HTERT RPE-1 (cell line): ENCODE measurements around the gene ANKFN1.
"Not testable (repeated sequence)": the region's sequence is repeated elsewhere in the genome, so short reads cannot be mapped to it uniquely, and the experiment has no call there.

Experiments
- in situ Hi-C: fragments of 300-500 bp; cut with MboI; formaldehyde crosslinking; loops from 4 replicates; pipeline ENCODE4 v1.14.3; 2020; ENCODE audit warnings: low sequenced_read_pairs

ANKFN1 gene

DNA sequence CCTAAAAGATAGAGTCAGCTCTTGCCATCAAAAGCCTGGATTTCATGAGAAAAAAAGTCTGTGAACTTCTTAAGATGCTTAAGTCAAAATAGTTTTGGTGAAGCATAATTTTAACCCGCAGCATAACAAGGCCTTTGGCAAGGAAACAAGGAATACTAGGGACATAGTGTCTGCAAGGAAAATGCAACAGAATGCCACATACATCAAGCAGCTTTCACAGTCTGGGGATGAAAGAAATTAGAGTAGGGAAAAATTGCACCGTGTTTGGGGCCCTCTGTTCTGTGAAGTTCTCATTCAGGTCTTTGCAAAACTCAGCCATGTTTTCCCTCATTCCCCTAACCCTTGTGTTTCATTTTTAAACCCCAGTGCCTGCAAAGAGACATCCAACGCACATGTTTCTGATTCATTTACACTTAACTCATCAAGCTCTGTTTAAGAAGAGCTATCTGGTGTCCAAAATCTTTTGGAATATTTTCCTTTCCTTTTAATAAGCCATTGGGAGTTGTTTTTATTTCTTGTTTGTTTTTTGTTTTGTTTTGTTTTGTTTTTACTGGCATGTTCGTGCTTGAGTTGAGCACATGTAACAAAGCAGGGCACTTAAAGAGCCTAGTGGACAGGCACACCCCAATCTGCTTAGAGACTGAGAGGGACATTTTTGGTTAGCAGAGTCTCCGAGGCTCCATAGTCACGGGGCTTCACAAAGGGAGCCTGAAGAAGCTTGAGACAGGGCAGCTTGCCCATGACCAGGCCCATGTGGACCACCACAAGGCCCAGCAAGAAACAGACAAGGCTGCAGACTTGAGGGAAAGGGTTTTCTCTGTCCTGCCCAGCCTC, 116.5 kb downstream of the ANKFN1 start:
- in situ Hi-C loops: no loop called here

- in situ Hi-C loops: no loop called here
Observed at GRCh38 chr17:56274491-56274890, 121.2 kb downstream of the ANKFN1 start.

- in situ Hi-C loops: no loop called here
Observed at GRCh38 chr17:56284482-56284881, 131.2 kb downstream of the ANKFN1 start.

DNA sequence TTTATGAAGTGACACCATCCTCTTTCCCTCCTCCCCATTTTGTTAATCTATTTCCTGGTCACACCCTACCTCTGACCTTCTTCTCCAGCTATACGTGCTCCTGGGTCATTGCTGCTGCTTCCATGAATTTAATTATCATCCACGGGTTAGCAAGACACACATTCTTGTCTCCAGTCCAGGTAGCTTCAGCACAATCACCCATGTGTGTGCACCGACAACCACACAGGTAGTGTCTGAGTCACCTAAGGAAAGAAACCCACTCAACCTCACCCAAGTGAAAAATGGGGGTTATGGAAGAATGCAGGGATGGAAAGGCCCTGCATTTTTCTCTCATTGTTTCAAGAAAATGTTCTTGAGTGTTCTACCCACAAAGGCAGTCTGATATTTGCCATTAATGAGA, 135.5 kb downstream of the ANKFN1 start:
- in situ Hi-C loops: not testable (repeated sequence)

GRCh38 chr17:56289321-56289720, 136.0 kb downstream of the ANKFN1 start:
- in situ Hi-C loops: no loop called here

- in situ Hi-C loops: no loop called here
Observed at GRCh38 chr17:56290101-56290801, 137.0 kb downstream of the ANKFN1 start.

- in situ Hi-C loops: no loop called here
Observed at GRCh38 chr17:56290802-56291118, 137.5 kb downstream of the ANKFN1 start.

DNA sequence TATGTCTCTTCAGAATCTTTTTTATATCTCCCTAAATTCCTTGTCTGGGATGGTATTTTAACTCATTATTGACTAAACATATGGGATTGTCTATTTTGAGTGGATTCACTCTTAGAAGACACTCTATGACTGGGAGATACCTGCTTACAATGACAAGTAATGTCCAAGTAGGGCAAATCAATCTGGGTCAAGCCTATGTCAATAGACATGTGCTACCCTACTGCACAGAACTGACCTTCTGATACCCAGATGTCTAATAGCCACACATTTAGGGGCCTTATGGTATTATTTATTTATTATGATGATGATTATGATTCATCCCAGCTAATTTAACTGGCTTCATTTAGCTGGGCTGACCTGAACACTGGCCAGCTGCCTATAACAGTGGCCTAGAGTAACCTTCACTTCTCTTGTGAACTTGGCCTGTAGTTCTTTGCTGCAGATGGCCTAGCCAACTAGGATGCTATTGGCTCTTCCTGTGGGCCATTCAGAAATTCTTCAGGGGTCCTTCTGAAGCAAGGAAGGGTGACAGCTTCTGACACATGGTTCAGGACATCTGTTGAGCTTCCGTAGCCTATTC, 138.0 kb downstream of the ANKFN1 start:
- in situ Hi-C loops: no loop called here

GRCh38 chr17:56292010-56292409, 138.7 kb downstream of the ANKFN1 start:
- in situ Hi-C loops: no loop called here

DNA sequence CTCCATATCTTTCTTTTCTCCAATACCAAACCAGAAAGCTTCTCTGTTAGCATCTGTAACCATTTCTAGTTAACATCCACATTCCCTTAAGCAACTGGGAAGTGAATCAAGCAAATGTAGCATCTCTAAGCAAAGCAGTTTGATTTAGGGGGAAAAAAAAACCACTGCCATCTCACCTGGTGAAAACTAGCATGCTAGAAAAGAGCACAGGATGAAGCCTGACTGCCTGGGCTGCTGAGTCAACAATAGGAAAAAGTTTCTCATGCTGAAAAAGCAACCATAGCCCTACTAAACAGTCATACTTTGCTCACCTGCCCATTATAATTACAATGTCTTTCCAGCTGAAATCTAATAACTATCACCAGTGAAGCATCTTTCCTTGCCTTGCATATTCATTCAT, 139.3 kb downstream of the ANKFN1 start:
- in situ Hi-C loops: no loop called here

- in situ Hi-C loops: no loop called here
Observed at GRCh38 chr17:56297184-56297583, 143.9 kb downstream of the ANKFN1 start.

GRCh38 chr17:56298846-56299245, 145.6 kb downstream of the ANKFN1 start:
- in situ Hi-C loops: no loop called here

DNA sequence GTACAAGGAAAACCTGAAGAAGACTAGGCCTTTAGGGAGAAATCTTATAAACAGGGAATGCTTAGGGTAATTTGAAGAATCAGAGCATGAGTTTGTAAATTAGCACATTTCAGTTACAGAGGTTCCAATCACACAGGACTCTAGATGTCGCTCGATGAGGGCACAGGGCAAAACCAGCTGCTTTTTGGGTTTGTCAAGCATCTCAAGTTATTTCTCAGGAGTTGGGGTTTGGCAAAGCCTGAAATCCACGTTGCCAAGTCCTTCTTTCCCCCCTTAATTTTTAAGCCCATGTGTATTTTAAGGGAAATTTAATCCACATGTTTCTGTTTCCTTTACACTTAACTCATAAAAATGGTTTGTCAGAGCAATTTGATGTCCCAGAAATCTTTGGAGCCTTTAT, 146.9 kb downstream of the ANKFN1 start:
- in situ Hi-C loops: no loop called here

DNA sequence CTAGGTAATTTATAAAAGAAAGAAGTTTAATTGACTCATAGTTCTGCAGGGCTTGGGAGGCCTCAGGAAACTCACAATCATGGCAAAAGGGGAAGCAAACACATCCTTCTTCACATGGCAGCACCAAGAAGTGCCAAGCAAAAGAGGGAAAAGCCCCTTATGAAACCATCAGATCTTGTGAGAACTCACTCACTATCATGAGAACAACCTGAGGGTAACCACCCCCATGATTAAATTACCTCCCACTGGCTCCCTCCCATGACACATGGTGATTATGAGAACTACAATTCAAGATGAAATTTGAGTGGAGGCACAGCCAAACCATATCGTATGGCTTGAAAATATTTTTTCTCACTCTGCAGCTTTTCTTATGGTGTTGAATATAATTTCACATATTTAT, 151.7 kb downstream of the ANKFN1 start:
- in situ Hi-C loops: no loop called here

GRCh38 chr17:56309897-56310296, 156.6 kb downstream of the ANKFN1 start:
- in situ Hi-C loops: no loop called here

DNA sequence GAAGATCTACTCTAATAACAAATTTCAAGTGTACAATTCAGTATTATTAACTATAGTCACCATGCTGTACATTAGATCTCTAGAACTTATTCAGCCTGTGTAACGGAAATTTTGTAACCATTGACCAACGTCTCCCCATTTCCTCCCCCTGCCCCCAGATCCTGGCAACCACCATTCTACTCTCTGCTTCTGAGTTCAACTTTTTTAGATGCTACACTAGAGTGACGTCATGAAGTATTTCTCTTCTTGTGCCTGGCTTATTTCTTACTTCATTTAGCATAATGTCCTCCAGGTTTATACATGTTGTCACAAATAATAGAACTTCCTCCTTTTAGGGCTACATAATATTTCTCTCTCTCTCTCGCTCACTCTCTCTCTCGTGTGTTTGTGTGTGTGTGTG, 157.5 kb downstream of the ANKFN1 start:
- in situ Hi-C loops: no loop called here

GRCh38 chr17:56313201-56313600, 159.9 kb downstream of the ANKFN1 start:
- in situ Hi-C loops: no loop called here

DNA sequence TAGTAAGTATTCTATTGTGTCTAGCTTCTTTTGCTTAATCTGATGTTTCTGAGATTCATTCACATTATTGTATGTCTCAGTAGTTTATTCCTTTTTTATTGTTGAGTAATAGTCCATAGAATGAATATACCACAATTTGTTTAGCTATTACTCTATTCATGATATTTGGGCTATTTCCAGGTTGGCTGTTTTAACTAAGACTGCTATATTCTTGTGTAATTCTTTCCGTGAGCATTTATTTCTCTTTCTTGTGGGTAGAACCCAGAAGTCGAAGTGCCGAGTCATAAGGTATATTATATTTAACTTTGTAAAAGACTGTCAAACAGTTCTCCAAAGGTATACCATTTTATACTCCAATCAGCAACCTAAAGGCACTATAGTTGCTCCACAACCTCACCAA, 160.8 kb downstream of the ANKFN1 start:
- in situ Hi-C loops: no loop called here

DNA sequence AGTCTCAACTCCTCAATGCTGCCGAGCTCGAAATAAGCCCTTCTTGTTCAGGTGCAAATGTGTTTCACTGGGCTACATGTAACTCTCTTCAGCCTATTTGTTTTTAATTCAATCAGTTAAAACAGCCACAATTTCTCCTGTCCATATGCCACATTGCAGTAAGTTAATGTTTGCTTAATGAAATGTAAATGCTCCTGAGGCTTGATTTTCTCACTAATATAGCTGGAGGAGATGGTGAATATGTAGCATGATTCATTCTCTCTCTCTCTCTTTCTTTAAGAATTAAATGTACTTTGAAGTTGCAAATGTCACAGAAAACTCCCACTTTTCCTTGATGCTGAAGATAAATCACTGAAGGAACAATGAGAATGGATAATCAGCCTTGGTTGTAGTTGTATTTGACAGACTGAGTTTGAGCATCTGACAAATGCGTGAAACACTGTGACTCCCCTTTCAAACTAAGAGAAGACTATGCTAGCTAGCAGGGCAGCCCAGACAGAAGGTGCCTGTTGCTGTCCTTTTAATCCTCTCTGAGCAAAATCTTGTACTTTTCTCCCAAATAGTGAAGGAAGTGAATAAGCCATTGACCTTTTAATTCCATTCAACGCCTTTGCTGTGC, 161.8 kb downstream of the ANKFN1 start:
- in situ Hi-C loops: no loop called here

- in situ Hi-C loops: no loop called here
Observed at GRCh38 chr17:56316604-56317003, 163.3 kb downstream of the ANKFN1 start.

GRCh38 chr17:56317351-56318208, 164.3 kb downstream of the ANKFN1 start:
- in situ Hi-C loops: no loop called here
